Activated CD4-positive, alpha-beta T cell treated with anti-CD3 and anti-CD28 coated beads, Interleukin-2, amount 10 ng/mL, durations not matched to agents 24 days and 14 days (primary cell): ENCODE data around the gene PI4K2A. TPM values are rescaled to one million over a fixed set of nuclear protein-coding genes. Genes with fewer than 3 reads are reported as not detected.
"Not testable (repeated sequence)": the region's sequence is repeated elsewhere in the genome, so short reads cannot be mapped to it uniquely, and the experiment has no call there.

ENCODE experiments used
- DNase-seq: peaks from one replicate; pipeline ENCODE4 v3.0.0; 2022
- H3K27ac Mint-ChIP-seq: one replicate; pipeline ENCODE4 v1.8.0; 2022; ENCODE audit warnings: mild to moderate bottlenecking, mixed read lengths
- H3K27me3 Mint-ChIP-seq: one replicate; pipeline ENCODE4 v1.8.0; 2022; ENCODE audit warnings: mixed read lengths
- H3K36me3 Mint-ChIP-seq: one replicate; pipeline ENCODE4 v1.8.0; 2022; ENCODE audit warnings: low read depth, mild to moderate bottlenecking, mixed read lengths
- H3K4me1 Mint-ChIP-seq: one replicate; pipeline ENCODE4 v1.8.0; 2021; ENCODE audit warnings: mixed read lengths
- H3K4me3 Mint-ChIP-seq: one replicate; pipeline ENCODE4 v1.8.0; 2022; ENCODE audit warnings: mild to moderate bottlenecking, moderate library complexity, mixed read lengths
- H3K9me3 Mint-ChIP-seq: one replicate; pipeline ENCODE4 v1.8.0; 2021; ENCODE audit warnings: mixed read lengths
- intact Hi-C: fragments of 100-400 bp; cut with micrococcal nuclease; formaldehyde crosslinking; loops from one replicate; pipeline ENCODE4 v1.15.1; 2023
- total RNA-seq: library from RNA; stranded (reverse); gene quantifications from 2 replicates; pipeline ENCODE4 v1.2.3, GENCODE V29; 2022

PI4K2A gene
- total RNA-seq, 1 donor from 2014 or later, result 17.8 TPM

DNA sequence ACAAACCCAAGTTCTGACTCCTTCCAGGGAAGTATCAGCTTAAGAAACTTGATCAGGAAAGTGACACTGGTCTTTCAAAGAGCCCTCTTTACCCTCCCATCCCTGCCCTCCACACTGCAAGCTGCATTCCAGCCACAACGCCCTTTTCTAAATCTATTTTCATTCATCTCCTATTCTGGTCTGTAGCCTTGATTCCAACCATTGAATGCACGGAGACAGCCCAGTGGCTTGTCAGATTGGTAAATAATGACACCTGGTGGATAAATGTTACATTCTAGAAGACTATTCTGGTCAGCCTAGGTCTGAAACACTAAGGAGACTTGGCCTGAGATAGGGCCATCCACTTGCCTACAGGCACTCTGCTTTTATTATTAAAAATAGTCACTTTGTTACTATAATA is 28.1 kb upstream of the PI4K2A start:
- intact Hi-C loops, result loop anchor here (1.0 kb wide), 1 partner anchor 40 kb away; the partner anchor contains the start of gene ANKRD2
- no peaks in the 10 kb centered on the region for H3K4me1 Mint-ChIP-seq
- DNase-seq, result no peak
- H3K4me3 Mint-ChIP-seq, result no peak overlapping the region
- no peaks in the 10 kb centered on the region for H3K36me3 Mint-ChIP-seq
- H3K27me3 Mint-ChIP-seq, result no peaks in the 10 kb centered on the region
- no peak overlapping the region for H3K27ac Mint-ChIP-seq
- no peaks in the 10 kb centered on the region for H3K9me3 Mint-ChIP-seq

DNA sequence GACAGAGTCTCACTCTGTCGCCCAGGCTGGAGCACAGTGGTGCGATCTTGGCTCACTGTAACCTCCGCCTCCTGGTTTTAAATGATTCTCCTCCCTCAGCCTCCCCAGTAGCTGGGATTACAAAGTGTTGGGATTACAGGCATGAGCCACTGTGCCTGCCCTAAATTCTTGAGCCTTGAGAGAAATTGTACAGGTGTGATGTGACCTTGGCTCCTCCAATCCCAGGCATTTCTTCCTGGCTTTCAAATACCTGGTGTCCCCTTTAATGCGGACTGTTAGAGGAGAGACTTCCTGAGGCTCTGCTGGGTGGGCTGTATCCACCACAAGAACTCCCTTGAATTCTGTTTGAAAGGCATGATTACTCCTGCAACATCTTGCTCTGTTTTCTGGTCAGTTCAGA is 22.2 kb upstream of the PI4K2A start:
- Mint-ChIP-seq H3K4me3 (no peak overlapping the region), H3K4me1 (no peaks in the 10 kb centered on the region), H3K9me3 (no peaks in the 10 kb centered on the region), H3K27ac (no peak overlapping the region), H3K27me3 (no peaks in the 10 kb centered on the region), H3K36me3 (no peaks in the 10 kb centered on the region)
- intact Hi-C loops, result no loop called here
- DNase-seq, result no peak

GRCh38 chr10:97618733-97619132 is 21.7 kb upstream of the PI4K2A start:
- intact Hi-C loops, result no loop called here
- no peaks in the 10 kb centered on the region for H3K36me3 Mint-ChIP-seq
- DNase-seq, result no peak
- no peaks in the 10 kb centered on the region for H3K27me3 Mint-ChIP-seq
- H3K4me3 Mint-ChIP-seq, result no peak overlapping the region
- no peaks in the 10 kb centered on the region for H3K9me3 Mint-ChIP-seq
- no peaks in the 10 kb centered on the region for H3K4me1 Mint-ChIP-seq
- H3K27ac Mint-ChIP-seq, result no peak overlapping the region

GRCh38 chr10:97623277-97623676 is 17.2 kb upstream of the PI4K2A start:
- H3K4me1 Mint-ChIP-seq, result no peaks in the 10 kb centered on the region
- no peaks in the 10 kb centered on the region for H3K9me3 Mint-ChIP-seq
- DNase-seq, result no peak
- no peak overlapping the region for H3K27ac Mint-ChIP-seq
- H3K36me3 Mint-ChIP-seq, result no peaks in the 10 kb centered on the region
- intact Hi-C loops, result no loop called here
- H3K27me3 Mint-ChIP-seq, result no peaks in the 10 kb centered on the region
- no peak overlapping the region for H3K4me3 Mint-ChIP-seq

DNA sequence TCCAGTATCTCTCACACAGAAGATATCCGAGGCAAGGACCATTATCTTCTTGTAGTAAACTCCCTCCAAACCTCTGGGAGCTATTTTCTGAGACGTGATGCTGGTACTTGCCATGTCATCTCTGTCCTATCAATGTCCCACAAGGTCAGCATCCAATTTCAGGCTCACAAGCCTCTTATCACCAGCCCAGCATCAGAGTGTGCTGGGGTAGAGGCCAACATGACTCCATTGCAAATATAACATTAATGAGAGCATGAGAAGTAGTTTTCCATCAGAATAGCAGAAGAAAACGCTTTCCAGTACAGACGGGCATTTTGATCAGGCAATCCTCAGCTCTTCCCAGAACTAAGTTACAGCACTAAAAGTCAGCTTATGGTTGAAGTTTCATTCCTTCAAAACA is 12.7 kb upstream of the PI4K2A start:
- Mint-ChIP-seq H3K27me3 (no peaks in the 10 kb centered on the region), H3K4me1 (peaks cover 4% of the 10 kb centered on the region), H3K36me3 (no peaks in the 10 kb centered on the region), H3K9me3 (no peaks in the 10 kb centered on the region), H3K27ac (no peak overlapping the region), H3K4me3 (no peak overlapping the region)
- no peak for DNase-seq
- intact Hi-C loops, result no loop called here

DNA sequence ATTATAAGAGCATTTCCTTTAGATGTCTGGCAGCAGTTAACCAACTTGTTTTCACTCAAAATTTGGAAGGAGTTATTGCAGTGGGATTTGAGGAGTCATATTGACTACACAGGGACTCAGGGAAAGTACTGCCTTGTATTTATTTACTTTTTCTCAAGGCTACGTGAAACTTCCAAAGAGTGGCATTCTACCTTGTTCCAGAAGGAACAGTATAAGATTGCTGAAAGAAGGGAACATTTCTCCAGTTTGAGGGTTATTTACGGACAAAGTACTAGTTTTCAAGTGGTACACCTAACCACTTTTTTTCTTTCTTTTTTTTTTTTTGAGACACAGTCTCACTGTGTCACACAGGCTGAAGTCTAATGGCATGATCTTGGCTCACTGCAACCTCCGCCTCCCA is 12.2 kb upstream of the PI4K2A start:
- DNase-seq, result no peak
- Mint-ChIP-seq H3K27me3 (peaks cover under 1% of the 10 kb centered on the region), H3K9me3 (no peaks in the 10 kb centered on the region), H3K27ac (no peak overlapping the region), H3K36me3 (peaks cover under 1% of the 10 kb centered on the region), H3K4me3 (no peak overlapping the region), H3K4me1 (peaks cover 9% of the 10 kb centered on the region)
- intact Hi-C loops, result no loop called here

- H3K27ac Mint-ChIP-seq, result no peak overlapping the region
- DNase-seq, result no peak
Measured at GRCh38 chr10:97629289-97629688, 11.2 kb upstream of the PI4K2A start.

GRCh38 chr10:97631098-97631497 is 9.4 kb upstream of the PI4K2A start:
- peaks cover 16% of the 10 kb centered on the region for H3K4me1 Mint-ChIP-seq
- intact Hi-C loops, result no loop called here
- no peak overlapping the region for H3K4me3 Mint-ChIP-seq
- peaks cover 3% of the 10 kb centered on the region for H3K27me3 Mint-ChIP-seq
- H3K9me3 Mint-ChIP-seq, result no peaks in the 10 kb centered on the region
- no peak overlapping the region for H3K27ac Mint-ChIP-seq
- peaks cover 2% of the 10 kb centered on the region for H3K36me3 Mint-ChIP-seq
- no peak for DNase-seq

More at GRCh38 chr10:97629289-97629688, 11.2 kb upstream of the PI4K2A start:
- no peak overlapping the region for H3K4me3 Mint-ChIP-seq
- no peaks in the 10 kb centered on the region for H3K9me3 Mint-ChIP-seq
- intact Hi-C loops, result no loop called here
- peaks cover 16% of the 10 kb centered on the region for H3K4me1 Mint-ChIP-seq
- peaks cover 2% of the 10 kb centered on the region for H3K36me3 Mint-ChIP-seq
- peaks cover 3% of the 10 kb centered on the region for H3K27me3 Mint-ChIP-seq

GRCh38 chr10:97632949-97633884 is 7.3 kb upstream of the PI4K2A start, which contains the start of gene MORN4:
Gene MORN4 (minus strand): TSS chr10:97633500. CDS start chr10:97619653, 13,847 bp downstream.
- H3K36me3 Mint-ChIP-seq, result peaks cover 2% of the 10 kb centered on the region
- no peaks in the 10 kb centered on the region for H3K9me3 Mint-ChIP-seq
- H3K27ac Mint-ChIP-seq, result peak within 1 kb of the TSS; percentile 87
- H3K4me3 Mint-ChIP-seq, result peak within 1 kb of the TSS; percentile 97
- peak; percentile 98 for DNase-seq
- H3K4me1 Mint-ChIP-seq, result peaks cover 16% of the 10 kb centered on the region
- intact Hi-C loops, result no loop called here
- peaks cover 3% of the 10 kb centered on the region for H3K27me3 Mint-ChIP-seq

DNA sequence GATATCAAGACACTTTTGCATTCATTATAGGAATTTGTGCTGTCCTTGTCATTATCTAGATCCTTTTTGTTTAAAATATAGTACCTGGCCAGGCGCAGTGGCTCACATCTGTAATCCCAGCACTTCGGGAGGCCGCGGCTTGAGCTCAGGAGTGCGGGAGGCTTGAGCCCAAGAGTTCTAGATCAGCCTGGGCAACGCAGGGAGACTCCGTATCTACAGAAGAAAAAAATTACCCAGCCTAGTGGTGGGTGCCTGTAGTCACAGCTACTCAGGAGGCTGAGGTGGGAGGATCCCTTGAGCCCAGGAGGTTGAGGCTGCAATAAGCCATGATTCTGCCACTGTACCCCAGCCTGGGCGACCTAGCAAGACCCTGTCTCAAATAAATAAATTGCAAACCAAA is 6.5 kb upstream of the PI4K2A start:
- intact Hi-C loops, result no loop called here
- Mint-ChIP-seq H3K9me3 (no peaks in the 10 kb centered on the region), H3K27me3 (peaks cover 5% of the 10 kb centered on the region), H3K4me3 (peak overlapping the region; percentile 97), H3K36me3 (peaks cover 2% of the 10 kb centered on the region), H3K4me1 (peaks cover 18% of the 10 kb centered on the region), H3K27ac (peak overlapping the region; percentile 87)
- peak; percentile 66 for DNase-seq

GRCh38 chr10:97635577-97635976 is 4.9 kb upstream of the PI4K2A start:
- intact Hi-C loops, result no loop called here
- peaks cover 5% of the 10 kb centered on the region for H3K27me3 Mint-ChIP-seq
- H3K36me3 Mint-ChIP-seq, result peaks cover 4% of the 10 kb centered on the region
- no peak for DNase-seq
- no peaks in the 10 kb centered on the region for H3K9me3 Mint-ChIP-seq
- H3K4me3 Mint-ChIP-seq, result no peak overlapping the region
- peaks cover 20% of the 10 kb centered on the region for H3K4me1 Mint-ChIP-seq
- no peak overlapping the region for H3K27ac Mint-ChIP-seq

DNA sequence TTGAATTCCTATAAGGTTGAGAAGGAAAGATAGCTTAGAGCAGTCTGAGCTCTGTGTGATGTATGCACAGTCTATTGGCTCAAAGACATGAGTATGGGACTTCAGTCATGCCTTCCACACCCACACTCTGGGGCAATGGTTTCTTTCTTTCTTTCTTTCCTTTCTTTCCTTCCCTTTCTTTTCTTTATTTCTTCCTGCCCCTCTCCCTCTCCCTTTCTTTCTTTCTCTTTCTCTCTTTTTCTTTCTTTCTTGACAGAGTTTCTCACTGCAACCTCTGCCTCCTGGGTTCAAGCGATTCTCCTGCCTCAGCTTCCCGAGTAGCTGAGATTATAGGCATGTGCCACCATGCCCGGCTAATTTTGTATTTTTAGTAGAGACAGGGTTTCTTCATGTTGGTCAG is 1.4 kb upstream of the PI4K2A start:
- H3K36me3 Mint-ChIP-seq, result peaks cover 11% of the 10 kb centered on the region
- H3K4me1 Mint-ChIP-seq, result peaks cover 23% of the 10 kb centered on the region
- intact Hi-C loops, H3K27me3 Mint-ChIP-seq, DNase-seq, H3K4me3 Mint-ChIP-seq, H3K27ac Mint-ChIP-seq, H3K9me3 Mint-ChIP-seq: not testable (repeated sequence)

DNA sequence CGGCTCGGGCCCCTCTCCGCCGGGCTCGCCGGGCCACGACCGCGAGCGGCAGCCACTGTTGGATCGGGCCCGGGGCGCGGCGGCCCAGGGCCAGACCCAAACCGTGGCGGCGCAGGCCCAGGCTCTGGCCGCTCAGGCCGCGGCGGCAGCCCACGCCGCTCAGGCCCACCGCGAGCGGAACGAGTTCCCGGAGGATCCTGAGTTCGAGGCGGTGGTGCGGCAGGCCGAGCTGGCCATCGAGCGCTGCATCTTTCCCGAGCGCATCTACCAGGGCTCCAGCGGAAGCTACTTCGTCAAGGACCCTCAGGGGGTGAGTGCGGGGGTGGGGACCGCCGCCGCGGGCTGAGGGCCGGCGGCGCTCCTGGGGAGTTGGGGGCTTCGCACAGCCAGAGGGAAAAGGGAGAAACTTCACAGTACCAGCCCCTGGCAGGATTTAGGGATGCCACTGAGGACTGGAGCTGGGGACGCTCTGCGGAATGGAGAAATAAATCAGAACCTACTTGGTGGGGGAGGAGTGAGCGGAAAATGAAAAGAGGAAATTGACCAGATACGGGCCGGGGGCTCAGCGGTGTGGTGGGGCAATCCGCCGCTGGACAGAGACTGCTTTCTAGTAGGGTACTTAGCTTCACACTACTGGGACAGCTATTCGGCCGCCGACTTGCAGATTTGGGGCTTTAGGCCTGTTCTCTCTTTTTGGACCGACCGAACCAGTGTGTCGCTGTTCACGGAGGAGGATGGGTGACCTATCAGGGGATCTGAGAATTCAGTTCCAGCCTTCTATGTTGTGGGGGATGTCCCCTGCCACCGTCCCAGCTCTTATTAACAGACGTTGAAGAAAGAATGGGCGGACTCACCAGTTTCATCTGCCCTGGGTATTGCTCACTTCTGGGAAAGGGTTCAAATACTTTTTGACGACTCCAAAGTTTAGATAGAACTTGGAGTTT is 669 bp downstream of the PI4K2A start:
- intact Hi-C loops, result loop anchor here (1.0 to 10.0 kb wide), 6 partner anchors 8 to 1056 kb away; partner anchors contain the start of genes AVPI1, MMS19, PGAM1 and TM9SF3
- Mint-ChIP-seq H3K9me3 (no peaks in the 10 kb centered on the region), H3K4me1 (peaks cover 26% of the 10 kb centered on the region), H3K4me3 (peak overlapping the region; percentile 95), H3K27me3 (peaks cover 3% of the 10 kb centered on the region), H3K27ac (peak overlapping the region; percentile 83), H3K36me3 (peaks cover 22% of the 10 kb centered on the region)
- peak; percentile 70 for DNase-seq
